RWPE2 (cell line): ENCODE results near the gene MTMR2.

Experiments
- ATAC-seq: fragments of 200-7000 bp; cut with Tn5 transposase; 3 replicates; pipeline ENCODE4 v1.9.1; 2021; ENCODE audit warnings: low read depth
- DNase-seq: peaks from one replicate; pipeline ENCODE4 v3.0.0-alpha.2; 2020; ENCODE audit warnings: low spot score
- H3K27ac ChIP-seq: fragments of 450-650 bp; 2 replicates; pipeline ENCODE4 v1.5.1; 2017; ENCODE audit warnings: mild to moderate bottlenecking; ENCODE audit not compliant: poor library complexity, severe bottlenecking
- H3K27me3 ChIP-seq: fragments of 250-450 bp; sonication (Bioruptor Pico); 2 replicates; pipeline ENCODE4 v1.5.1; 2021; ENCODE audit warnings: mild to moderate bottlenecking, moderate library complexity; ENCODE audit not compliant: insufficient read depth, poor library complexity, severe bottlenecking
- H3K36me3 ChIP-seq: fragments of 250-450 bp; sonication (Bioruptor Pico); 2 replicates; pipeline ENCODE4 v1.5.1; 2020; ENCODE audit warnings: low read depth, mild to moderate bottlenecking, moderate library complexity
- H3K4me1 ChIP-seq: fragments of 250-450 bp; sonication (Bioruptor Pico); 2 replicates; pipeline ENCODE4 v1.5.1; 2021; ENCODE audit warnings: mild to moderate bottlenecking, moderate library complexity; ENCODE audit not compliant: insufficient read depth, poor library complexity, severe bottlenecking
- H3K4me3 ChIP-seq: fragments of 250-450 bp; sonication (Bioruptor Pico); 2 replicates; pipeline ENCODE4 v1.5.1; 2021; ENCODE audit warnings: mild to moderate bottlenecking, moderate library complexity; ENCODE audit not compliant: severe bottlenecking
- H3K9me3 ChIP-seq: fragments of 250-450 bp; sonication (Bioruptor Pico); 2 replicates; pipeline ENCODE4 v1.5.1; 2021; ENCODE audit warnings: mild to moderate bottlenecking, moderate library complexity; ENCODE audit not compliant: severe bottlenecking
- CTCF ChIP-seq: fragments of 450-650 bp; IDR thresholded peaks from one replicate; pipeline ENCODE4 v1.5.1; 2017; ENCODE audit warnings: mild to moderate bottlenecking, moderate library complexity; ENCODE audit not compliant: poor library complexity, severe bottlenecking

MTMR2 gene

GRCh38 chr11:95912902-95913560 is 10.9 kb downstream of the MTMR2 start:
- DNase-seq, result no peak
- H3K4me1 ChIP-seq, result peaks cover 36% of the 10 kb centered on the region
- TF ChIP-seq CTCF, result no peak
- no peaks in the 10 kb centered on the region for H3K9me3 ChIP-seq
- H3K27ac ChIP-seq, result peak overlapping the region; percentile 50
- peak; percentile 71 for ATAC-seq
- no peak overlapping the region for H3K4me3 ChIP-seq
- H3K27me3 ChIP-seq, result no peaks in the 10 kb centered on the region
- no peaks in the 10 kb centered on the region for H3K36me3 ChIP-seq

- TF ChIP-seq CTCF, result no peak
- ATAC-seq, result no peak
Measured at GRCh38 chr11:95911369-95911759, 12.5 kb downstream of the MTMR2 start.

GRCh38 chr11:95910638-95911368 is 13.1 kb downstream of the MTMR2 start:
- H3K36me3 ChIP-seq, result no peaks in the 10 kb centered on the region
- ATAC-seq (no peak), DNase-seq (no peak)
- no peaks in the 10 kb centered on the region for H3K9me3 ChIP-seq
- H3K4me1 ChIP-seq, result peaks cover 25% of the 10 kb centered on the region
- no peak overlapping the region for H3K4me3 ChIP-seq
- H3K27ac ChIP-seq, result no peak overlapping the region
- TF ChIP-seq CTCF, result no peak
- H3K27me3 ChIP-seq, result no peaks in the 10 kb centered on the region

More at GRCh38 chr11:95911369-95911759, 12.5 kb downstream of the MTMR2 start:
- no peaks in the 10 kb centered on the region for H3K9me3 ChIP-seq
- no peak overlapping the region for H3K27ac ChIP-seq
- no peaks in the 10 kb centered on the region for H3K27me3 ChIP-seq
- DNase-seq, result no peak
- no peaks in the 10 kb centered on the region for H3K36me3 ChIP-seq
- no peak overlapping the region for H3K4me3 ChIP-seq
- peaks cover 25% of the 10 kb centered on the region for H3K4me1 ChIP-seq

- no peak for TF ChIP-seq CTCF
- DNase-seq, result no peak
- Histone ChIP-seq H3K36me3 (no peaks in the 10 kb centered on the region), H3K27ac (no peak overlapping the region), H3K4me3 (no peak overlapping the region), H3K4me1 (peaks cover 17% of the 10 kb centered on the region), H3K9me3 (no peaks in the 10 kb centered on the region), H3K27me3 (no peaks in the 10 kb centered on the region)
- no peak for ATAC-seq
Measured at GRCh38 chr11:95908826-95909225, 15.1 kb downstream of the MTMR2 start.

GRCh38 chr11:95907476-95907875 is 16.4 kb downstream of the MTMR2 start:
- no peak overlapping the region for H3K27ac ChIP-seq
- no peaks in the 10 kb centered on the region for H3K36me3 ChIP-seq
- no peaks in the 10 kb centered on the region for H3K27me3 ChIP-seq
- no peak overlapping the region for H3K4me3 ChIP-seq
- no peak for DNase-seq
- H3K9me3 ChIP-seq, result no peaks in the 10 kb centered on the region
- ATAC-seq, result no peak
- no peak for TF ChIP-seq CTCF
- peaks cover 4% of the 10 kb centered on the region for H3K4me1 ChIP-seq
